ENCODE results near the gene TOP1. TPM values are rescaled to one million over a fixed set of nuclear protein-coding genes. Genes with fewer than 3 reads are reported as not detected.

The TOP1 gene
- total RNA-seq, 1 experiment from 2014 or later = 81.8 TPM

GRCh38 chr20:41011551-41012067, 17.0 kb upstream of the TOP1 start:
- Mint-ChIP-seq H3K4me1 (peaks cover 20% of the 10 kb centered on the region), H3K9me3 (peaks cover 11% of the 10 kb centered on the region), H3K27me3 (ENCODE audit: low read depth) (peaks cover 9% of the 10 kb centered on the region), H3K4me3 (no peak overlapping the region), H3K27ac (no peak overlapping the region), H3K36me3 (peaks cover 9% of the 10 kb centered on the region)
- DNase-seq (ENCODE audit: low spot score) (no peak), ATAC-seq (no peak)
- CTCF ChIA-PET = interaction anchor here (2.9 kb wide), 1 partner anchor 21 kb away, joined by 13 read pairs; no protein-coding TSS in a partner anchor
- POLR2A ChIA-PET = no interaction called here
- TF ChIP-seq GTF2I (CRISPR knock-in tag; conservative IDR thresholded peaks at IDR 0.05) (no peak), ZNF263 (CRISPR knock-in tag; IDR thresholded peaks at IDR 0.05; ENCODE audit: low read depth) (no peak), AFF4 (CRISPR knock-in tag; IDR thresholded peaks at IDR 0.05; ENCODE audit: borderline replicate concordance) (no peak), NR3C1 (CRISPR knock-in tag; conservative IDR thresholded peaks at IDR 0.05; ENCODE audit: low read depth) (no peak), KAT7 (CRISPR knock-in tag; IDR thresholded peaks at IDR 0.05; ENCODE audit: borderline replicate concordance) (no peak), ELF4 (CRISPR knock-in tag; IDR thresholded peaks at IDR 0.05; ENCODE audit: low read depth) (no peak), TEAD1 (CRISPR knock-in tag; IDR thresholded peaks at IDR 0.05) (no peak), E2F5 (CRISPR knock-in tag; IDR thresholded peaks at IDR 0.05) (no peak), PREB (CRISPR knock-in tag; IDR thresholded peaks at IDR 0.05; ENCODE audit: borderline replicate concordance) (no peak), SMAD4 (CRISPR knock-in tag; IDR thresholded peaks at IDR 0.05) (no peak), IRF2 (CRISPR knock-in tag; IDR thresholded peaks at IDR 0.05; ENCODE audit: borderline replicate concordance, low read depth) (no peak), ZNF121 (CRISPR knock-in tag; IDR thresholded peaks at IDR 0.05) (no peak), EMX1 (CRISPR knock-in tag; IDR thresholded peaks at IDR 0.05) (no peak), ZNF423 (CRISPR knock-in tag; IDR thresholded peaks at IDR 0.05) (no peak), SP1 (CRISPR knock-in tag; conservative IDR thresholded peaks at IDR 0.05) (no peak), ATF3 (CRISPR knock-in tag; conservative IDR thresholded peaks at IDR 0.05) (no peak), CREB1 (CRISPR knock-in tag; IDR thresholded peaks at IDR 0.05) (no peak)

GRCh38 chr20:41014561-41015088, 14.0 kb upstream of the TOP1 start:
- no peaks in the 10 kb centered on the region for H3K9me3 Mint-ChIP-seq
- ATAC-seq = no peak
- H3K36me3 Mint-ChIP-seq = no peaks in the 10 kb centered on the region
- ChIA-PET CTCF (no interaction called here), POLR2A (no interaction called here)
- no peaks in the 10 kb centered on the region; the same call in 1 of the 2 replicates for H3K27me3 Mint-ChIP-seq (ENCODE audit: low read depth)
- TF ChIP-seq ATF2 (CRISPR knock-in tag; IDR thresholded peaks at IDR 0.05; ENCODE audit: borderline replicate concordance, low read depth) = no peak
- no peak overlapping the region for H3K4me3 Mint-ChIP-seq
- H3K27ac Mint-ChIP-seq = no peak overlapping the region
- peaks cover 9% of the 10 kb centered on the region for H3K4me1 Mint-ChIP-seq
- no peak for DNase-seq (ENCODE audit: low spot score)

Measured in WTC11 (cell line).